Bone marrow (tissue), 2 donors: ENCODE results near the gene CD274.
"Not testable (repeated sequence)": the region's sequence is repeated elsewhere in the genome, so short reads cannot be mapped to it uniquely, and the experiment has no call there.

Experiments used
- DNase-seq, 2 donors: peaks; one replicate each; lab custom pipeline; 2025; lab: John Stamatoyannopoulos, UW

Gene CD274

GRCh38 chr9:5468850-5469249, 18.5 kb downstream of the CD274 start:
- no peak for DNase-seq

GRCh38 chr9:5470122-5470521, 19.8 kb downstream of the CD274 start:
- DNase-seq = no peak

GRCh38 chr9:5470816-5471215, 20.5 kb downstream of the CD274 start:
- DNase-seq = no peak

- not testable (repeated sequence) for DNase-seq
These were observed 25.3 kb downstream of the CD274 start for GRCh38 chr9:5475611-5476010.

DNA sequence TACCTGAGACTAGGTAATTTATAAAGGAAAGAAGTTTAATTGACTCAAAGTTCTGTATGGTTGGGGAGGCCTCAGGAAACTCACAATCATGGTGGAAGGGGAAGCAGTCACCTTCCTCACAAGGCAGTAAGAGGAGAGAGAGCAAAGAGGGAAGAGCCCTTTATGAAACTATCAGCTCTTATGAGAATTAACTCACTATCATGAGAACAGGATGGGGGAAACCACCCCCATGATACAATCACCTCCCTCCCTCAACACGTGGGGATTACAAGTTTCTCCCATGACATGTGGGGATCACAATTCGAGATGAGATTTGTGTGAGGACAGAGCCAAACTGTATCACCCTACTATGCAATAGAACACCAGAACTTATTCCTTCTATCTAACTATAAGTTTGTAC, 27.9 kb downstream of the CD274 start:
- DNase-seq = no peak

DNA sequence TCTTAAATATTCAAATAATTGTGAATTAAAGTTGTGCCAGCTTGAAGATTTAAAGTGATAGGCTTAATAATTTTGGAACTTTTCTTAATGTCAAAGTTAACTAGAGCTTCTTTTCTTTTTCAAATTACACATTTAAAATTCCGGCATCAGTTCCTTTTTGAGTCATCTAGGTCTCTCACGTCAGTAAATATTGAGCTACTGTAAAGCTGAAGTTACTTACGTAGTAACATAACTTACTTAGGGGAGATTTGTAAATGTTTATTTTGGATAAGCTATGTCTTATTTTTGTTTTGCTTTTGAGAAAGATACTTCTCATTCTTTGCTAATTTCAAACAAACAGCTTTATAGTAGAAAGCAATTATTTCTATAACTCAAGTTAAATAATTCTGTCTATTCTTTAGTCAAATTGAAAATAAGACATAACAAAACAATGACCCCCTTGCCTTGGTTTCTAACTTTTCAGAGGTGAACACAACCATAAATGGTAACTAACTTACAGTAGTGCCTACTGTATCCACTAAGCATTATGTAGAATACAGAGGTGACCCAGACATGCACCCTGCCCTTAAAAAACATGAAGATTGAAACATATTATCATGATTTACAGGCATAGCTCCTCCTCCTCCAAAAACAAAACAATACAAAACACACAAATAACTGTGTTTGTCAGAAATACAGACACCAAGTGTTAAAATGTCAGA, 29.8 kb downstream of the CD274 start:
- no peak for DNase-seq

DNA sequence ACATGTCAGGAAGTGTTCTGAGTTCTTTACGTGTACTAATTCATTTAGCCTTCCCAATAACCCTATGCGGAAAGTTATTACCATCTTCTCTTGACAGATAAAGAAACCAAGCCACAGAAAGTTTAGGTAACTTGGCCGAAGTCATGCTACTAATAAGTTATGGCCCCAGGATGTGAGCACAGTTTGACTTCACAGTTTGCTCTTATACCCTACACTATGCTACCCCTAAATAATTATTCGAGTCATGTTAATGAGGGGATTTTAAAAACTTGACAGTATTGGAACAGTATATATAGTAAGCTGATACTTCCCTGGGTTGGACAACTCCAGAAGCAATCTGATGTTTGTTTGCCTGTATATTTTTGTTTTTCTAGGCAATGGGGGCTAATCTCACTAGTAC, 30.6 kb downstream of the CD274 start:
- no peak for DNase-seq

GRCh38 chr9:5481322-5482040, 31.1 kb downstream of the CD274 start:
- peak in 1 of 2 donors; percentile 10 for DNase-seq

DNA sequence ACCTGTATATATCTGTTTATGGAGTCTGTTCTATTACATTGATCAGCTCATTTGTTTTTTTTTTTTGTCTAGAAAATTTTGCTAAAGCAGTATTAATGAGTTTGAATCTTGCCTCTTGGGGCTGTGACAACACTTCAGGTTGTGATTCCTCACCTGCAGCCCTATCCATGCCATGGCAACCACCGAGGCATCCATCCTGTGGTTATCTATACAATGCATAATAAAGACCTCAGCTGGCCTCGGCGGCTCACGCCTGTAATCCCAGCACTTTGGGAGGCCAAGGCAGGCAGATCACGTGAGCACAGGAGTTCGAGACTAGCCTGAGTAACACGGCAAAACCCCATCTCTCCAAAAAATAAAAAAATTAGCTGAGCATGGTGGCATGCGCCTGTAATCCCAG, 31.9 kb downstream of the CD274 start:
- DNase-seq = no peak

GRCh38 chr9:5483306-5483705, 33.0 kb downstream of the CD274 start:
- DNase-seq = no peak

- DNase-seq = no peak
These were observed 35.2 kb downstream of the CD274 start for GRCh38 chr9:5485378-5486085.

- DNase-seq = no peak
These were observed 36.6 kb downstream of the CD274 start for GRCh38 chr9:5486988-5487387.

- no peak for DNase-seq
These were observed 38.1 kb downstream of the CD274 start for GRCh38 chr9:5488221-5489008.

DNA sequence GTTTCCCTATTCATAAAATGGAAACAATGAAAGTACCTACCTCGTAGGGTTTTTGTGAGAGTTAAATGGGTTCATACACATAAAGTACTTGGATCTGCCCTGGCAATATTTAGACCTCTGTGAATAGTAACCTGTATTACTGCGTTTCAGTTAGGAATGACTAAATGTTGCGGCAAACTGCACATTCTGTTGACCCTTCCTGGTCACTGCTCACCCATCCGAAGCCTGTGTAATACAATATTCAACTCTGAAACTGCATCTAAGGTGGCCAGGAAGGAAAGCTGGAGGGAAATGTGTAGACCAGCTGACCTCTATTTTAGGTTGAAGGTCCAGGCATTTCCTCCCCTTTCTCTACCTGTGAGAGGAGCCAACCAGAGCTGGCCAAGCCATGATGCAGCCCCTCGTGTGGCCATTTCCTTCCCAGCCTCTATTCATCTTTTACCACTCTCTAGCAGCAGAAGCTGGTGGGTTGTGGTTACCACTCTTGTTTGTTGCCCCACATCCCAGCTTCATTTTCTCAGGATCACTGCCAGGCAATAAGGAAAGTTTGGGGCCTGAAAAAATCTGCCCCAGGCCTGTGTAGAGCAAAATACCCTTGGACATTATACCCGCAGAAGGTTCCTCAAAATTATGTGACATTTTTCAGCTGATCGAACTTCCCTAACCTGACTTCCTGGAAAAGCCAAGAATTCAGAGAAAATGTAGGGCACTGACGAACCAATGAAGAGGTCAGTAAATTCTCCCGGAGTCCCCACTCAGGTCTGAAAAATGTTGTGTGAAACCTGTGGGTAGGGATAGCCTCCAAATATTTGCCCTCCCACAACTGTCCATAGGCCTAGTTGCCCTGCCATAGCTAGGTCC, 39.5 kb downstream of the CD274 start:
- DNase-seq = no peak

GRCh38 chr9:5492965-5493678, 42.8 kb downstream of the CD274 start:
- no peak for DNase-seq

- DNase-seq = peak in 1 of 2 donors; percentile 95
These were observed 43.6 kb downstream of the CD274 start for GRCh38 chr9:5493679-5494511.

DNA sequence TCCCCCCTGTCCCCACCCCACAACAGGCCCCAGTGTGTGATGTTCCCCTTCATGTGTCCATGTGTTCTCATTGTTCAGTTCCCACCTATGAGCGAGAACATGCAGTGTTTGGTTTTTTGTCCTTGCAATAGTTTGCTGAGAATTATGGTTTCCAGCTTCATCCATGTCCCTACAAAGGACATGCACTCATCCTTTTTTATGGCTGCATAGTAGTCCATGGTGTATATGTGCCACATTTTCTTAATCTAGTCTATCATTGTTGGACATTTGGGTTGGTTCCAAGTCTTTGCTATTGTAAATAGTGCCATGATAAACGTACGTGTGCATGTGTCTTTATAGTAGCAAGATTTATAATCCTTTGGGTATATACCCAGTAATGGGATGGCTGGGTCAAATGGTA, 44.4 kb downstream of the CD274 start:
- not testable (repeated sequence) for DNase-seq

- no peak for DNase-seq
These were observed 48.8 kb downstream of the CD274 start for GRCh38 chr9:5499157-5499556.

DNA sequence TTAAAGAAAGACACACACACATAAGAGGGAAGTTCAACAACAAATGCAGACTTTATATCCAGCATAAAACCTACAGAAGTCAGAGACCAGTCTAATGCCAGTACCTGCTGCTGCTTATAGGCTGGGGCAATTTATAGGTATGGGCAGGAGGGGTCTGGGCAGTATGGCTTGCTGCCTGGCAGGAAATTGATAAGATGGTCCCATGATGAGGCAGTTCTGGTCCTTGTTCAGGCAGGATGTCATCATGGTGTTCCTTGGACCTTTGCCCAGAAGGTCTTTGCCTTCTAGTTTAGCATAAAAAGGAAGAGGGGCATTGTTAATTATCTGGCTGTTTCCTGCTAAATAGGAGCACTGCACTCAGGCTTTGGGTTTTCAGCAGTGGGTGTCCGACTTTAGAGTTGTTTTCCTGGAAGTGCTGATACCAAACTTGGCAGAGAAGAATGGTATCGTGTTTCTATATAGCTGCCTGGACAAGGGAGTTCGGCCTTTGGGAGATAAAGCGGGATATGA, 49.6 kb downstream of the CD274 start:
- peak in 1 of 2 donors; percentile 58 for DNase-seq
